Measurements from ENCODE around the gene SESTD1.

SESTD1 gene

GRCh38 chr2:179179719-179180118, 84.9 kb downstream of the SESTD1 start:
- no peak for DNase-seq

- no peak for DNase-seq
These were observed 86.9 kb downstream of the SESTD1 start for GRCh38 chr2:179177694-179178093.

- DNase-seq, result no peak
These were observed 90.4 kb downstream of the SESTD1 start for GRCh38 chr2:179174240-179174639.

GRCh38 chr2:179172894-179173293, 91.7 kb downstream of the SESTD1 start:
- no peak for DNase-seq

GRCh38 chr2:179171371-179171770, 93.3 kb downstream of the SESTD1 start:
- DNase-seq, result no peak

- DNase-seq, result no peak
These were observed 93.7 kb downstream of the SESTD1 start for GRCh38 chr2:179170901-179171300.

GRCh38 chr2:179165356-179166000, 99.2 kb downstream of the SESTD1 start:
- DNase-seq, result no peak

GRCh38 chr2:179141206-179141605, 123.4 kb downstream of the SESTD1 start:
- no peak for DNase-seq

- no peak for DNase-seq
These were observed 124.1 kb downstream of the SESTD1 start for GRCh38 chr2:179140571-179140970.

GRCh38 chr2:179139506-179139905, 125.1 kb downstream of the SESTD1 start:
- no peak for DNase-seq

GRCh38 chr2:179137200-179137759, 127.4 kb downstream of the SESTD1 start:
- DNase-seq, result no peak

- DNase-seq, result no peak
These were observed 131.6 kb downstream of the SESTD1 start for GRCh38 chr2:179133016-179133415.

- no peak for DNase-seq
These were observed 132.6 kb downstream of the SESTD1 start for GRCh38 chr2:179132076-179132475.

- no peak for DNase-seq
These were observed 134.1 kb downstream of the SESTD1 start for GRCh38 chr2:179130560-179130959.

- DNase-seq, result no peak
These were observed 134.9 kb downstream of the SESTD1 start for GRCh38 chr2:179129574-179130238.

- DNase-seq, result no peak
These were observed 139.2 kb downstream of the SESTD1 start for GRCh38 chr2:179125404-179125803.

- DNase-seq, result no peak
These were observed 140.3 kb downstream of the SESTD1 start for GRCh38 chr2:179124282-179124681.

GRCh38 chr2:179123272-179123662, 141.4 kb downstream of the SESTD1 start:
- no peak for DNase-seq

GRCh38 chr2:179107737-179108136, 156.9 kb downstream of the SESTD1 start:
- no peak for DNase-seq

- DNase-seq, result peak; percentile 92
These were observed 157.8 kb downstream of the SESTD1 start for GRCh38 chr2:179106676-179107428.

GRCh38 chr2:179106342-179106675, 158.3 kb downstream of the SESTD1 start:
- DNase-seq, result no peak

GRCh38 chr2:179104736-179105135, 159.9 kb downstream of the SESTD1 start:
- DNase-seq, result no peak

GRCh38 chr2:179098080-179098689, 166.4 kb downstream of the SESTD1 start:
- no peak for DNase-seq

All from NCI-H446 treated with DMSO at 0.1 percent for 48 hours (cell line).